GM12874 (cell line): ENCODE results near the gene ASIC3.

ENCODE experiments used
- TF ChIP-seq, protein P1 (sequence below): IDR thresholded peaks from 2 replicates; pipeline ENCODE4 v1.5.1; 2011; ENCODE audit warnings: low read depth, mild to moderate bottlenecking, control low read depth, low read length, moderate library complexity; ENCODE audit not compliant: insufficient read depth

ASIC3 gene

DNA sequence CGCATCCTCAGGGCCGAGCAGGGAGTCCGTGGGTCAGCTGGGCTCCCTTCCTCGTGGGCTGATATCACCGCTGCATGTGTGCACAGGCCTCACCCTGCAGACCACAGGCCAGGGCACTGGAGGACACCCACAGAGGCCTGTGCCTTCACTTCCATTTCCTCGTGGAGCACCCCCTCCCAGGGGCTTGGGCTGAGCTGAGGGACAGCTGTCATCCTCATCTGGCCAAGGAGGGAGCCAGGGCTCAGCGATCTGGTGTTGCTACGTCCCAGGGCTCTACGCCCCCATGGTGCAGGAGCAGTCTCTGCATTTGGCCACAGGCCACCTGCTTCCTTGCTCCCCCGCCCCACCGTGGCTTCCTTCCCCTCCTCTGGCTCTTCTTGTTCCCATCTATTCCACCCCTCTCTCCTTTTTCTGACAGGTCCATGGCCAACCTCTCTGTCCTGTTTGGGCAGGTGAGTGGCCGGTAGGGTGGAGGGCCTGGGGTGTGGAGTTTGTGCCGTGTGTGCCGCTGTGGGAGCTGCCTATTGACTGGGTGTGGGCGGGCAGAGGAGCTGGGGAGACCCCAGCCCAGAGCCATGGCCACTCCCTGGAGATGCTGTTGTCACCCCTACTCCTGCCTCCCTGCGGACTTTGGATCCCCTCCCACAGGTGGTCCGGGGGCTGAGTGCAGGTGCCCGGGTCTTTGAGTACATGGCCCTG is 8.3 kb upstream of the ASIC3 start:
- TF ChIP-seq, protein P1, sequence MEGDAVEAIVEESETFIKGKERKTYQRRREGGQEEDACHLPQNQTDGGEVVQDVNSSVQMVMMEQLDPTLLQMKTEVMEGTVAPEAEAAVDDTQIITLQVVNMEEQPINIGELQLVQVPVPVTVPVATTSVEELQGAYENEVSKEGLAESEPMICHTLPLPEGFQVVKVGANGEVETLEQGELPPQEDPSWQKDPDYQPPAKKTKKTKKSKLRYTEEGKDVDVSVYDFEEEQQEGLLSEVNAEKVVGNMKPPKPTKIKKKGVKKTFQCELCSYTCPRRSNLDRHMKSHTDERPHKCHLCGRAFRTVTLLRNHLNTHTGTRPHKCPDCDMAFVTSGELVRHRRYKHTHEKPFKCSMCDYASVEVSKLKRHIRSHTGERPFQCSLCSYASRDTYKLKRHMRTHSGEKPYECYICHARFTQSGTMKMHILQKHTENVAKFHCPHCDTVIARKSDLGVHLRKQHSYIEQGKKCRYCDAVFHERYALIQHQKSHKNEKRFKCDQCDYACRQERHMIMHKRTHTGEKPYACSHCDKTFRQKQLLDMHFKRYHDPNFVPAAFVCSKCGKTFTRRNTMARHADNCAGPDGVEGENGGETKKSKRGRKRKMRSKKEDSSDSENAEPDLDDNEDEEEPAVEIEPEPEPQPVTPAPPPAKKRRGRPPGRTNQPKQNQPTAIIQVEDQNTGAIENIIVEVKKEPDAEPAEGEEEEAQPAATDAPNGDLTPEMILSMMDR = no peak

DNA sequence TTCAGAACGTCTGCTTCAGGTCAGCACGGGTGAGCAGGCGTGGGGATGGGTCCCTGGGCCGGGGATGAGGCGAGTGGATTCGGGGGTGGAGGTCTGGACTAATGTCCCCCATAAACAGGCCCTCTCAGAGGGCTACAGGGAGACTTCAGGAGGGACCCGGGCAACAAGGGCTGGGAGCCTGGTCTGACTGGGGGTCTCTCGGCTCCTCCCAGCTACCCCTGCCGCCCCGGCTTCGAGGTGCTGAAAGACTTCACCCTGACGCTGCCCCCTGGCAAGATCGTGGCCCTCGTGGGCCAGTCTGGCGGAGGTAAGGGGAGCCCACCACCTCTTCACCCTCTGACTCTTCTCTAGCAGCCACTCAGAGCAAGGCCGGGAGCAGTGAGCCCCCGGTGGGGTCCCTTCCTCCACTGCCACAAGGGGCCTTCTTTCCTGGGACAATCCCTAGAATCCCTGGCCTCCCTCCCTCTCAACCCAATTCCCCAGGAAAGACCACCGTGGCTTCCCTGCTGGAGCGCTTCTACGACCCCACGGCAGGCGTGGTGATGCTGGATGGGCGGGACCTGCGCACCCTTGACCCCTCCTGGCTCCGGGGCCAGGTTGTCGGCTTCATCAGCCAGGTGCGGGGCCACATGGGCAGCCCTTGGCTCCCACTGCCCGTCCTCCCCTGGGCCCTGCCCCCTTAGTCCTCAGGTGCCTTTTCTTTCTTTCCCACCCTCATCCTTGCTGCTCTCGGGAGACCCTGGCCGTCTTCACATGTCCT is 7.5 kb upstream of the ASIC3 start:
- TF ChIP-seq, protein P1 = no peak

DNA sequence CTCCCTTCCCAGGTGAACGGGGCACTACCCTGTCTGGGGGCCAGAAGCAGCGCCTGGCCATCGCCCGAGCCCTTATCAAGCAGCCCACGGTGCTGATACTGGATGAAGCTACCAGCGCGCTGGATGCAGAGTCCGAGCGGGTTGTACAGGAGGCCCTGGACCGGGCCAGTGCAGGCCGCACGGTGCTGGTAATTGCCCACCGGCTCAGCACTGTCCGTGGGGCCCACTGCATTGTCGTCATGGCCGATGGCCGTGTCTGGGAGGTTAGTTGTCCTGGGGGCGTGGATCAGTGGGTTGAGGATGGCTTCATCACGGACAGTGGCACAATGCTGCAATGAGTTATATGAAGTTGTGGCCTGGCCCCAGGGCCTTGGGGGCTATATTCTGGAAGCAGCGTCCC is 4.4 kb upstream of the ASIC3 start:
- TF ChIP-seq, protein P1 = no peak

DNA sequence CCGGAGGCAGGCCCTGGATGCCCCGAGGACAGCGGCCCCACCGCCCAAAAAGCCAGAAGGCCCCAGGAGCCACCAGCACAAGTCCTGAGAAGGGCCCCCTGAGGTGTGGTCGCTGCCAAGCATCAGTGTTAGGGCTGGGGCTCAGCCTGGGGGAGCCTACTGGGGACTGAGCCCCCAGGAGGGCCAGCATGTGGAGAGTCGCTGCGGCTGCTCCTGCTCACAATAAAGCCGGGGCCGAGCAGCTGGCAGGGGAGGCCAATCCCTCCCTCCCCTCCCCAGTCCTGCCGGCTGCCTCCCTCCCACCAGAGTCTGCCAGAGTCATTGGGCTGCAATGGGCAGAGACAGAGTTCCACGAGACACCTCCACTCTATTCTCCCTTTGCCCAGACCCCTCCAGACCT is 3.1 kb upstream of the ASIC3 start:
- TF ChIP-seq, protein P1 = no peak

DNA sequence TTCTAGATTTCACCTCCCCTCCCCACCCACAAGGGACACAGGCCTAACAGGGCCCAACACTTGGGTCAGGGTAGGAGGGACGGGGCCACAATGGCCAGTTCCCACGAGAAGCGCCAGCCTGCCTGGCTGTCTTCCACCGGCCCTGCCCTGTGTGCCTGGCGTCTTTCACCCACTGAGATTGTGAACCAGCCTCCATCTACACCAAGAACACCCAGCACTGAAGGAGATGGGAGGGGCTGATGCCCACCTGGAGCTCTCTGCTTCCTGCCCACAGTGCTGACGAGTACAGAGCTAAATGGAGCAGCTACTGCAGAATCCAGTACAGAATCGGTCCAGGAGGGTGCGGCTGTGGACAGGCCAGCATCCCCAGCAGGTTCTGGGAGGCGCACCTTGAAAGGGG is 2.4 kb upstream of the ASIC3 start:
- TF ChIP-seq, protein P1 = no peak

DNA sequence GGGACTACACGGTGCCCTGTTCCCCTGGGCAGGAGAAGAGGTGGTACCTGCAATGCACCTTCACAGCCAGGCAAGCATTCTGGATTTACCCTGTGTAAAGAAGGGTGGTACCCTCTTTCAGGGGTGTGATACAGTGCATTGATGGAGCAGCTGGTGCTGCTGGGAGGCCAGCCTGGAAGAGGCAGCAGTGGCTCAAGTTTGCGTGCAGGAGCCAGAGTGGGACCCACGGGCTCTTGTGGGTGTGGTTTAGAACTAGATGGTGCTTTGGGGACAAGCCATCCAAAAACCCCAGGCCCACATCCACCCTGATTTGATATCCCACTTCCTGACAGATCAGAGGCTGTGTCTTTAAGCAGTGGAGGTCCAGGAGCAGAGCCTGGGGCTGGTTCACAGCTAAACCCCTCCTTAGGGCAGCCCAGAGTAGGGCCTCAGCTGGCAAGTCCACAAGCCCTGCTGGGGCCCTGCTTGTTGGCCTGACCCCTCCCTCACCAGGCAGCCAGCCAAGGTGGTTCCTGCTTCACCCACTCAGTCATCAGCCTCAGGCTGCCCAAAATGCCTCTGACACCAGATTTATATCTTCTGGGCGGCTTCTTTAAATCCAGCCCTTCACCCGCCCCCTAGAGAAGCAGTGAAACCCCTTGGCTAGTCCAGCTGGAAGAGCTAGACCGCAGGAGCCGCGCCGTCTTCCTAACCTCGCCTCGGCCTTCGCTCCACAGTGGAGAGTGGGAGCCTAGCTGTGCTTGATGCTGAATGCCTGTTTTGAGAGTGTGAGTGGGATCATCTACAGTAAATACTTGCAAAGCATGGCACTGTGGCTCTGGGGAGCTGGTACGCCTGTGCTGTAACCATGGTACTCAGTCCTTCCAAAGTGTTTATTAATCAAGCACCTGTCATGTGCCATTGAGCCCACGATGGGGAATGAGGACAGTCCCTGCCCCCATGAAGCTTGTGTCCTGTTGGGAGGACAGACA is 1.4 kb upstream of the ASIC3 start:
- TF ChIP-seq, protein P1 = no peak
